Stimulated activated CD8-positive, alpha-beta memory T cell treated with anti-CD3 and anti-CD28 coated beads, Interleukin-15, amount 100 ng/mL, for 48 hours (primary cell): ENCODE results near the gene ERV3-1.
"Not testable (repeated sequence)": the region's sequence is repeated elsewhere in the genome, so short reads cannot be mapped to it uniquely, and the experiment has no call there.

Experiments used
- DNase-seq, 2 donors: peaks; one replicate each; pipeline ENCODE4 v3.0.0-alpha.2; 2020; ENCODE audit warnings: low read depth in 2 of 2

Gene ERV3-1

DNA sequence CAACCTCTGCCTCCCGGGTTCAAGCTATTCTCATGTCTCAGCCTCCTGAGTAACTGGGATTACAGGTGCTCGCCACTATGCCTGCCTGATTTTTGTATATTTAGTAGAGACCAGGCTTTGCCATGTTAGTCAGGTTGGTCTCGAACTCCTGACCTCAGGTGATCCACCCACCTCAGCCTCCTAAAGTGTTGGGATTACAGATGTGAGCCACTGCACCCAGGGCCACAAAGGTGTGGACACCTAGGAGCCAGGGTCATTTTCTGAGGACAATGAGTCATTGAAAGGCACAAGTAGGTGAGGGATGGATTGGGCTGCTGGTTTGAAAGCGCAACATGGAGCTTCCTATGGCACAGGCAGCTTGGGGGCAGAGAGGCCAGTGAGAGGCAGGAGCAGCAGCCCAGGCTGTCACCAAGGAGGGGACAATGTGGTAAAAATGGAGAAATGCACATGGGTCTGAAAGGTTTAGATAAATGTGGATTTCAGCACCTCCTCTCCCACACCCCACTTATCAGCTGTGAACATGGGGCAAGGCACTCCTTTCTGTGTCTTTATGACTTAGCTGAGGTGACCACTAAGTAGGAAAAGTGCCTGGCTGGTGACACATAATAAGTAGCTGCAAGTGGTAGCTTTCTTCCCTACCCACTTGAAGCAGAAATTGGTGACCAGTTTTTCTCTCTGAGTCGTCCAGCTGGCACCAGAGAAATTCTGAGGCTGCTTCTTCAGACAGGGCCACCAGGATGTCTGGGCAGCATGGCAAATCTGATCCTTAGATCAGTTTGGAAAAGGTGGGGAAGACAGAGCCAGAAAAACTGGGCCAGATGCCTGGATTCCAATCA lies 61.6 kb downstream of the ERV3-1 start:
- DNase-seq, result not testable (repeated sequence)
